WERI-Rb-1 (cell line): ENCODE measurements around the gene ATG4D.

Experiments used
- DNase-seq: peaks from one replicate; pipeline ENCODE4 v3.0.0-alpha.2; 2020
- H3K27ac ChIP-seq: fragments of 250-450 bp; sonication (Bioruptor Pico); 2 replicates; pipeline ENCODE4 v1.5.1; 2020; ENCODE audit warnings: mild to moderate bottlenecking, moderate library complexity
- H3K27me3 ChIP-seq: fragments of 250-450 bp; sonication (Bioruptor Pico); 2 replicates; pipeline ENCODE4 v1.5.1; 2021; ENCODE audit warnings: mild to moderate bottlenecking, low read depth, moderate library complexity; ENCODE audit not compliant: insufficient read depth, severe bottlenecking
- H3K36me3 ChIP-seq: fragments of 250-450 bp; sonication (Bioruptor Pico); 2 replicates; pipeline ENCODE4 v1.5.1; 2020; ENCODE audit warnings: mild to moderate bottlenecking, moderate library complexity
- H3K4me3 ChIP-seq: 2 replicates; pipeline ENCODE4 v1.5.1; 2011; ENCODE audit warnings: low read depth, mild to moderate bottlenecking, control low read depth, low read length
- H3K9me3 ChIP-seq: fragments of 250-450 bp; sonication (Bioruptor Pico); 2 replicates; pipeline ENCODE4 v1.5.1; 2021; ENCODE audit warnings: mild to moderate bottlenecking, moderate library complexity; ENCODE audit not compliant: severe bottlenecking
- CTCF ChIP-seq: IDR thresholded peaks from 2 replicates; pipeline ENCODE4 v1.5.1; 2011; ENCODE audit warnings: low read depth, mild to moderate bottlenecking, control low read depth, inconsistent platforms, low read length

Gene ATG4D

GRCh38 chr19:10510301-10510802, 33.4 kb upstream of the ATG4D start:
- peak; percentile 69 for DNase-seq
- H3K27ac ChIP-seq, result peak overlapping the region; percentile 72
- H3K4me3 ChIP-seq, result no peak overlapping the region
- H3K27me3 ChIP-seq, result no peaks in the 10 kb centered on the region
- no peaks in the 10 kb centered on the region for H3K9me3 ChIP-seq
- peak; percentile 75 for TF ChIP-seq CTCF
- no peaks in the 10 kb centered on the region for H3K36me3 ChIP-seq

GRCh38 chr19:10513223-10513622, 30.5 kb upstream of the ATG4D start:
- no peaks in the 10 kb centered on the region for H3K9me3 ChIP-seq
- no peaks in the 10 kb centered on the region for H3K27me3 ChIP-seq
- H3K36me3 ChIP-seq, result no peaks in the 10 kb centered on the region
- no peak for TF ChIP-seq CTCF
- no peak overlapping the region for H3K27ac ChIP-seq
- no peak overlapping the region for H3K4me3 ChIP-seq
- no peak for DNase-seq

- Histone ChIP-seq H3K4me3 (no peak overlapping the region), H3K36me3 (no peaks in the 10 kb centered on the region), H3K27ac (no peak overlapping the region), H3K27me3 (no peaks in the 10 kb centered on the region), H3K9me3 (no peaks in the 10 kb centered on the region)
- TF ChIP-seq CTCF, result no peak
- no peak for DNase-seq
These were observed 29.2 kb upstream of the ATG4D start for GRCh38 chr19:10514211-10515145.

- no peak overlapping the region for H3K4me3 ChIP-seq
- no peak overlapping the region for H3K27ac ChIP-seq
- H3K9me3 ChIP-seq, result no peaks in the 10 kb centered on the region
- DNase-seq, result no peak
- no peak for TF ChIP-seq CTCF
- H3K27me3 ChIP-seq, result no peaks in the 10 kb centered on the region
- H3K36me3 ChIP-seq, result no peaks in the 10 kb centered on the region
These were observed 27.7 kb upstream of the ATG4D start for GRCh38 chr19:10516064-10516385.

- no peak for DNase-seq
- no peak overlapping the region for H3K4me3 ChIP-seq
- H3K27ac ChIP-seq, result no peak overlapping the region
- no peaks in the 10 kb centered on the region for H3K27me3 ChIP-seq
- H3K9me3 ChIP-seq, result no peaks in the 10 kb centered on the region
- TF ChIP-seq CTCF, result no peak
- no peaks in the 10 kb centered on the region for H3K36me3 ChIP-seq
These were observed 26.9 kb upstream of the ATG4D start for GRCh38 chr19:10516671-10517286.
